HEK293 (cell line): ENCODE data around the gene TIGD7.

Source experiments
- OSR2 ChIP-seq: fragments of 450-650 bp; formaldehyde crosslinking; IDR thresholded peaks from 2 replicates; pipeline ENCODE4 v1.5.1; 2016; ENCODE audit warnings: missing biosample characterization, missing genetic modification characterization
- YY1 ChIP-seq: fragments of 450-650 bp; formaldehyde crosslinking; IDR thresholded peaks from 2 replicates; pipeline ENCODE4 v1.5.1; 2018; ENCODE audit warnings: missing biosample characterization, missing genetic modification characterization
- ZNF214 ChIP-seq: fragments of 450-650 bp; formaldehyde crosslinking; IDR thresholded peaks from 2 replicates; pipeline ENCODE4 v1.5.1; 2017; ENCODE audit warnings: missing biosample characterization, mild to moderate bottlenecking, missing genetic modification characterization, borderline replicate concordance
- ZNF302 ChIP-seq: fragments of 450-650 bp; formaldehyde crosslinking; IDR thresholded peaks from 2 replicates; pipeline ENCODE4 v1.5.1; 2016; ENCODE audit warnings: missing biosample characterization, missing genetic modification characterization, low read depth
- ZNF366 ChIP-seq: fragments of 450-650 bp; formaldehyde crosslinking; conservative IDR thresholded peaks from 2 replicates; pipeline ENCODE4 v1.5.1; 2016; ENCODE audit warnings: missing biosample characterization, missing genetic modification characterization
- ZNF423 ChIP-seq: fragments of 450-650 bp; formaldehyde crosslinking; IDR thresholded peaks from 2 replicates; pipeline ENCODE4 v1.5.1; 2016; ENCODE audit warnings: missing biosample characterization, missing genetic modification characterization
- TF ChIP-seq, protein P1 (sequence below): fragments of 450-650 bp; formaldehyde crosslinking; IDR thresholded peaks from 2 replicates; pipeline ENCODE4 v1.5.1; 2016; ENCODE audit warnings: missing biosample characterization, missing genetic modification characterization
- TF ChIP-seq, protein P2 (sequence below): fragments of 450-650 bp; formaldehyde crosslinking; IDR thresholded peaks from 2 replicates; pipeline ENCODE4 v1.5.1; 2016; ENCODE audit warnings: missing biosample characterization, missing genetic modification characterization
- TF ChIP-seq, protein P3 (sequence below): fragments of 450-650 bp; formaldehyde crosslinking; IDR thresholded peaks from 2 replicates; pipeline ENCODE4 v1.5.1; 2016; ENCODE audit warnings: missing biosample characterization, missing genetic modification characterization

DNA sequence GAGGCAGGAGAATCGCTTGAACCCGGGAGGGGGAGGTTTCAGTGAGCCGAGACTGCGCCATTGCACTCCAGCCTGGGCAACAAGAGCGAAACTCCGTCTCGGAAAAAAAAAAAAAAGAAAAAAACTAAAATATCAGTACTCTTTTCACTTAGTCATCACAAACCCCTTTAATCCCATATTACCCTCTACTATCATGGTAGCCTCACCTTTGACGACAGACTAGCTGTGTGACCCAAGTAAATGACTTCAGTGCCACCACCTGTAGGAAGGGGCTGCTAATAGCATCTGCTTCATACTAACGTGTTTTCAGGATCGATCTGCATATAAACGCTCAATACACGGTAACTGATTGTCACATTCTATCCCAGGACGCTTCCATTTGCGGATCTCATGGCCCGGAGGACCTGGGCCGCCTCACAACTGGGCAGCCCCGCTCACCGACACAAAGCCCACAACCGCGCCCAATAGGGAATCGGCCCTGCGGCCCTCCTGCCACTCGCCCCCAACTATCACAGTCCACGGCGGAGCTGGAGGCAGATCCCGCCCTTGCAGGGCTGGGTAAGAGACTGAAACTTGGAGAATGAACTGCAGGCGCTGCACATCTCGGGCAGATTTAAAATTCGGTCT is 23.0 kb downstream of the TIGD7 start:
- TF ChIP-seq, protein P1, sequence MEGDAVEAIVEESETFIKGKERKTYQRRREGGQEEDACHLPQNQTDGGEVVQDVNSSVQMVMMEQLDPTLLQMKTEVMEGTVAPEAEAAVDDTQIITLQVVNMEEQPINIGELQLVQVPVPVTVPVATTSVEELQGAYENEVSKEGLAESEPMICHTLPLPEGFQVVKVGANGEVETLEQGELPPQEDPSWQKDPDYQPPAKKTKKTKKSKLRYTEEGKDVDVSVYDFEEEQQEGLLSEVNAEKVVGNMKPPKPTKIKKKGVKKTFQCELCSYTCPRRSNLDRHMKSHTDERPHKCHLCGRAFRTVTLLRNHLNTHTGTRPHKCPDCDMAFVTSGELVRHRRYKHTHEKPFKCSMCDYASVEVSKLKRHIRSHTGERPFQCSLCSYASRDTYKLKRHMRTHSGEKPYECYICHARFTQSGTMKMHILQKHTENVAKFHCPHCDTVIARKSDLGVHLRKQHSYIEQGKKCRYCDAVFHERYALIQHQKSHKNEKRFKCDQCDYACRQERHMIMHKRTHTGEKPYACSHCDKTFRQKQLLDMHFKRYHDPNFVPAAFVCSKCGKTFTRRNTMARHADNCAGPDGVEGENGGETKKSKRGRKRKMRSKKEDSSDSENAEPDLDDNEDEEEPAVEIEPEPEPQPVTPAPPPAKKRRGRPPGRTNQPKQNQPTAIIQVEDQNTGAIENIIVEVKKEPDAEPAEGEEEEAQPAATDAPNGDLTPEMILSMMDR (tag by site-specific recombination): no peak
- TF ChIP-seq ZNF423 (tag by site-specific recombination) (no peak), OSR2 (tag by site-specific recombination) (no peak), ZNF214 (tag by site-specific recombination) (no peak), YY1 (tag by site-specific recombination) (no peak), ZNF366 (tag by site-specific recombination) (no peak), ZNF302 (tag by site-specific recombination) (no peak)
- TF ChIP-seq, protein P2, sequence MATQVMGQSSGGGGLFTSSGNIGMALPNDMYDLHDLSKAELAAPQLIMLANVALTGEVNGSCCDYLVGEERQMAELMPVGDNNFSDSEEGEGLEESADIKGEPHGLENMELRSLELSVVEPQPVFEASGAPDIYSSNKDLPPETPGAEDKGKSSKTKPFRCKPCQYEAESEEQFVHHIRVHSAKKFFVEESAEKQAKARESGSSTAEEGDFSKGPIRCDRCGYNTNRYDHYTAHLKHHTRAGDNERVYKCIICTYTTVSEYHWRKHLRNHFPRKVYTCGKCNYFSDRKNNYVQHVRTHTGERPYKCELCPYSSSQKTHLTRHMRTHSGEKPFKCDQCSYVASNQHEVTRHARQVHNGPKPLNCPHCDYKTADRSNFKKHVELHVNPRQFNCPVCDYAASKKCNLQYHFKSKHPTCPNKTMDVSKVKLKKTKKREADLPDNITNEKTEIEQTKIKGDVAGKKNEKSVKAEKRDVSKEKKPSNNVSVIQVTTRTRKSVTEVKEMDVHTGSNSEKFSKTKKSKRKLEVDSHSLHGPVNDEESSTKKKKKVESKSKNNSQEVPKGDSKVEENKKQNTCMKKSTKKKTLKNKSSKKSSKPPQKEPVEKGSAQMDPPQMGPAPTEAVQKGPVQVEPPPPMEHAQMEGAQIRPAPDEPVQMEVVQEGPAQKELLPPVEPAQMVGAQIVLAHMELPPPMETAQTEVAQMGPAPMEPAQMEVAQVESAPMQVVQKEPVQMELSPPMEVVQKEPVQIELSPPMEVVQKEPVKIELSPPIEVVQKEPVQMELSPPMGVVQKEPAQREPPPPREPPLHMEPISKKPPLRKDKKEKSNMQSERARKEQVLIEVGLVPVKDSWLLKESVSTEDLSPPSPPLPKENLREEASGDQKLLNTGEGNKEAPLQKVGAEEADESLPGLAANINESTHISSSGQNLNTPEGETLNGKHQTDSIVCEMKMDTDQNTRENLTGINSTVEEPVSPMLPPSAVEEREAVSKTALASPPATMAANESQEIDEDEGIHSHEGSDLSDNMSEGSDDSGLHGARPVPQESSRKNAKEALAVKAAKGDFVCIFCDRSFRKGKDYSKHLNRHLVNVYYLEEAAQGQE (tag by site-specific recombination): no peak
- TF ChIP-seq, protein P3, sequence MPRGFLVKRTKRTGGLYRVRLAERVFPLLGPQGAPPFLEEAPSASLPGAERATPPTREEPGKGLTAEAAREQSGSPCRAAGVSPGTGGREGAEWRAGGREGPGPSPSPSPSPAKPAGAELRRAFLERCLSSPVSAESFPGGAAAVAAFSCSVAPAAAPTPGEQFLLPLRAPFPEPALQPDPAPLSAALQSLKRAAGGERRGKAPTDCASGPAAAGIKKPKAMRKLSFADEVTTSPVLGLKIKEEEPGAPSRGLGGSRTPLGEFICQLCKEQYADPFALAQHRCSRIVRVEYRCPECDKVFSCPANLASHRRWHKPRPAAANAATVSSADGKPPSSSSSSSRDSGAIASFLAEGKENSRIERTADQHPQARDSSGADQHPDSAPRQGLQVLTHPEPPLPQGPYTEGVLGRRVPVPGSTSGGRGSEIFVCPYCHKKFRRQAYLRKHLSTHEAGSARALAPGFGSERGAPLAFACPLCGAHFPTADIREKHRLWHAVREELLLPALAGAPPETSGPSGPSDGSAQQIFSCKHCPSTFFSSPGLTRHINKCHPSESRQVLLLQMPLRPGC (tag by site-specific recombination): no peak
